Hepatic stellate cell (primary cell): Measurements from ENCODE around the gene TMUB1.
A peak's percentile ranks its signal among the peaks of the same experiment; 100 is the strongest.

Experiments
- DNase-seq: peaks from one replicate; pipeline ENCODE4 v3.0.0; 2011; ENCODE audit warnings: low spot score

The TMUB1 gene

GRCh38 chr7:151103973-151104372 lies 20.7 kb upstream of the TMUB1 start:
- no peak for DNase-seq

GRCh38 chr7:151102991-151103390 lies 19.7 kb upstream of the TMUB1 start:
- DNase-seq, result no peak

DNA sequence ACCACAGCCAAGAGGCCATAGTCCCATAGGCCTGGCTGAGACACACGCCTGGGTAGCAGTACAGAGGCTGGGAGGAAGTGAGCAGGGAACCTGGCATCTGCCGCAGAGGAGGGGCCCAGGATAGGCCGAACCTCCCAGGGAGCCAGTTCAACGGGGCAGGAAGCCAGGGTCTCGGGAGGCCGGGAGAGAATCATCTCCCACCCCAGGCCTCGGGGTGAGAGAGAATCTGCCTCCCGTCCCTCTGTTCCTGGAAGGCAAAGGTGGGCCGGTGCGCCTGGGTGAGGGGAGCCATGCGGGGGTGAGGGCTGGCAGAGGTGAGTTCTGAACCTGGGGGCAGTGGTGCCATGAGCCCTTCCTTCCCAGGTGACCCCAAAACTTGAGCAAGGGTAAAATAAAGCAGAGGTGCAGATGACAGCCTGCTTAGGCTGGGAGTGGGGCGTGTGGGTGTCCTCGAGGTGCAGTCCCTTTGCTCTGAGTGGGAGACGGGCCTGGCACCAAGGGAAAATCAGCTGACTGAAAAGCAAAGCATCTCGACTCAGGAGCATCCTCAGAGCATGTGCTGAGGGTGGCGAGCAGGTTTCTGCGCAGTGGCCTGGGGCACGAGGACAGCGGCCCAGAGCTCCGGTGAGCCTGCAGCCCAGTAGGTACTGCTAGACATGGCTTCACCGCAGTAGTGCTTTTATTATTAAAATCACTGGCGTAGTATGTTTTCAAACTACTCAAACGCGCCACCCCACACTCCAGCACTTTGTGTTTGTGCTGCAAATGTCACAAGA lies 18.5 kb upstream of the TMUB1 start:
- no peak for DNase-seq

DNA sequence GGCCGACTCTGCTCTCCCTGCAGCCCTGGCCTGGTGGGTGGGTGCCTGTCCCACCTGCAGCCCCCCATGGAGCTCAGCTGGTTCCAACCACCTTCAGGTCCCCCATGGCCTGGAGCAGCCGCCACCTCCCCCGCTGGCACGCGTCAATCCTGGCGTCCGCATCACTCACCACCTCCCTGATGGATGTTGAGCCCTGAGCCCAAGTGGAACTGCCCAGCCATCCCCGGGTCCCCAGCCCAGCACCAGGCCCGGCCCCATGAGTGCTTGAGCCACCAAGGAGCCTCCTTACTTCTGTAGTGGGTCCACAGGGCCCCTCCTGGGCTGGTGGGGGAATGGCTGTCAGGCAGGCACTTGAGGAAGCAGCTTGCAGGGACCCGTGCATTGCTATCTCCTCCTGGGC lies 17.6 kb upstream of the TMUB1 start:
- no peak for DNase-seq

DNA sequence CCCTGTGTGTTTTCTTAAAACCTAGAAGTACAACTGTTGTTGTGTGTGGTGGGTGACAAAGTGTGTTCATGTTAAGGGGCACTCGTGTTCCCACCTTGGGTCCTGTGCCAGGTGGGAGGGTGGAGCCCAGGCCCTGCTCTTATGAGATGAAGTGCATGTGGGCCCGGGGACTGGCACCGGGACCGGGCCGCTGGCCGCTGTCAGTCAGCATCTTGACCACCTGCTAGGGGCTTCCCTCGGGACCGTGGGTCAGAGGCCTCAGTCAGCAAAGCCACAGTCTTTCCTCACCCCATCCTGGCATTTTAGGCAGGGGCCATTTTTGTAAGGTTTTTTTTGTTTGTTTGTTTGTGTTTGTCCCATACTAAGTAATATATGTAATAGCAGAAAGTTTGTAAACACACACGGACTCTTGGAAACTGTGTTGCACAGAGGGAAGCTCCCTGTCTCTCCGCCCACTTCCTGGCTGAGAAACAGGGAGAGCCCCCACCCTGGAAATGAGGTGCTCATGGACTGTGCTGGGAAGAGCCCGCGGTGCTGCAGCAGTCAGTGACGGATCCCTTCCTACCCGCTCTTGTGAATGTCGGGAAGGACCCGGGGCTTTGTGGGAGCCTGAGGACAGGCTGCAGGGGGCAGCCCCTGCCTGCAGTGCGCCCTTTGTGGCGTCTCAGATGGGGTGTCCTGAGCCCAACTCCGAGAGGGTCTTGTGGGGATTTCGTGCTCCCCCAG lies 16.4 kb upstream of the TMUB1 start:
- no peak for DNase-seq

- DNase-seq, result no peak
Observed at GRCh38 chr7:151095828-151096475, 12.7 kb upstream of the TMUB1 start.

- DNase-seq, result no peak
Observed at GRCh38 chr7:151095123-151095797, 12.0 kb upstream of the TMUB1 start.

DNA sequence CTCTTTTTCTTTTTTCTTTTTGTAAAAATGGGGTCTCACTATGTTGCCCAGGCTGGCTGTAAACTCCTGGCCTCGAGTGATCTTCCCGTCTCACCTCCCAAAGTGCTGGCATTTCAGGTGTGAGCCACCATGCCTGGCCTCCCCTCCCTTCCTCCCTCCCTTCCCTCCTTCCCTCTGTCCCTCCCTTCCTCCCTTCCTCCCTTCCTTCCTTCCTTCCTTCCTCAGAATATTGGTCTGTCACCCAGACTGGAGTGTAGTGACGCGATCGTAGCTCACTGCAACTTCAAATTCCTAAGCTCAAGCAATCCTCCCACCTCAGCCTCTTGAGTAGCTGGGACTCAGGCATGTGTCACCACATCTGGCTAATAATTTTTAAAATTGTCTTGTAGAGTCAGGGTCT lies 11.4 kb upstream of the TMUB1 start:
- DNase-seq, result no peak

GRCh38 chr7:151093748-151094147 lies 10.5 kb upstream of the TMUB1 start:
- no peak for DNase-seq

GRCh38 chr7:151091988-151092387 lies 8.7 kb upstream of the TMUB1 start:
- no peak for DNase-seq

DNA sequence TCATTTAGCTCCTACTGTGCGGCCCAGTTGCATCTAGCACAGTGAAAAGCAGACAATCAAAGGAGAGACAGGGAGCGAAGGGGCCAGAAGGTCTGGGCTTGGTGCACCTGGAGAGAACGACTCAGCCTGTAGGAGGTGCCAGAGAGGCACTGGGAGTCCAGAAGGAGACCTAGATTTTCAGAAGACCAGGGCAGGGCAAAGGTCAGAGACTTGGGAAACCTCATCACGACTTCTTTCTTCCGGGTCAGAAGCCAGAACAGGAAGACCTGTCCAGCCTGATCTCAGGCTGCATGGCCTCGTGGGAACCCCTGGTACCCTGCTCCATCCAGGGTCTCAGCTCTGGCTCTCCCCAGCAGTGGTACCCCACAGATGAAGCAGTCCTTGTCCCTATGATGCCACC lies 8.1 kb upstream of the TMUB1 start:
- DNase-seq, result no peak

- DNase-seq, result no peak
Observed at GRCh38 chr7:151091003-151091402, 7.7 kb upstream of the TMUB1 start.

DNA sequence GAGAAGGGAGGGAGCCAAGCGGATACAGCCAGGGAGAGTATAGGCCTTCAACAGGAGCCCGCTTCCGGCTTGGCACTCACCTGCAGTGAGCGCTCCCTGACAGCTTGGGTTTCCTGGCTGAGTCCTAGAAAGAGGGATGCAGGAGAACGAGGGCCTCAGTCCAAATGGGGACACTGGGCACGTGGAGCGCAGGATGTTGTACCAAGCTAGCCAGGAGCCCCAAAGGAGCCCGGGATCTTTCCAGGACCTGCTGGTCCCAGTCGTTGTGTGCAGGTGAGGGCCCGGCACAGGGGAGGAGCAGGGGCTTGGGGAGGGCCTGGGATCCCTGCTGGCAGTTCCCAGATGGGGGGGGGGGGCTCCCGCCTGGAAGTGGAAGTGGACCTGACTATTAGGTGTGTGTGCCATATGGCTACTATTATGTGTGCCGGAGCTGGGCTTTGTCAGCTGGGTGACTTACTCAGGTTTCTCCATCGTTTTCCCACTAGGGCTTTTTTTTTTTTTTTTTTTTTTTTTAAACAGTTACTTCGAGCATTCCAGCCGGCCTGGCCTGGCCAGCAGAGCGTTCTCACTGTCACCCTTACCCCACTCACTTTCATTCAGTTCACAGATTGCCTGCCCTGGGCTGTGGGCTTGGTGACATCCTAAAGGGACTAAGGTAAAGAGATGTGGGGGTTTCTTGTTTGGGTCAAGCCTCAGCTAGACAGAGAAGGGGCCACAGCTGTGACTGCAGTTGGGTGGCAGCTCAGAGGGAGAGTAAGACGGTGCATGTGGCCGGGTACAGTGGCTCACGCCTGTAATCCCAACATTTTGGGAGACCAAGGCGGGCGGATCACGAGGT lies 6.8 kb upstream of the TMUB1 start:
- DNase-seq, result no peak

GRCh38 chr7:151088856-151089699 lies 5.8 kb upstream of the TMUB1 start:
- DNase-seq, result peak; percentile 50

DNA sequence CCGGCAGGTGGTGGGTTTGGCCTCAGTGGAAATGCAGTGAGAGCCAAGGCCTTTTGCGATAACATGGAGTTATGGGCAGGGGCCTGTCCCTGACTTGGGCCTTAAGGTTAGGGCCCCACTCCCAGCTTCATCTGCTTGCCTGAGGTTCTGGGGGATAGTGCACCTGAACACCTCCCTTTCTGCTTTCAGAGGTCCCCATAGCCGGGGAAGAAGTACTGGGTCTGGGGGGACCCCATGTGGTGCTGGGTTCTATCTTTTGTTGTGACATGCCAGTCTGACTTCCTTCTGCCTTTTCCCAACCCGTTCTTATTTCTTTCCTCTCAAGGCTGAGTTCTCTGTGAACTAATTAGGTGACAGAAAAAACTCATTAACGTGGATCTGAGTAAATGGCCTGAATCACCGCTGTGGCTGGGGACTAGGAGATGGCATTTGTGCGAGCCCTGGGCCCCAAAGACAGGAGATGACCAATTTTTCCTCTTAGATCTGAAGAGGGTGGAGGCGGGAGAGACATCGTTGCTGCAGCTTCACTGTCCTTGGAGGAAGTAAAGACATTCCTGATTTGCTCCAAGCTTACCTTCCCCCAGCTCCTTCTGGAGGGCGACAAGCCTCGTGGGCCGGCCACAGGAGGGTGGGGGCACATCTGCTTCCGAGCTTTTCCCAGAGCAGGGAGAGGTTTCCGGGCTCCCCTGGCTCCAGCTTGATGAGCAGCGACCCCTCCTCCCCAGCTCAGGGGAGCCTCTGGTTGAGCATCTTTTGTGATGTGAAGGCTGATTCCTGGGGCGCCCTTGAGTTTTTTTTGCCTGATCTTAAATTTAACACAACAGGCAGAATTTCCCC lies 4.9 kb upstream of the TMUB1 start:
- no peak for DNase-seq

GRCh38 chr7:151087245-151088018 lies 4.1 kb upstream of the TMUB1 start:
- DNase-seq, result peak; percentile 79

DNA sequence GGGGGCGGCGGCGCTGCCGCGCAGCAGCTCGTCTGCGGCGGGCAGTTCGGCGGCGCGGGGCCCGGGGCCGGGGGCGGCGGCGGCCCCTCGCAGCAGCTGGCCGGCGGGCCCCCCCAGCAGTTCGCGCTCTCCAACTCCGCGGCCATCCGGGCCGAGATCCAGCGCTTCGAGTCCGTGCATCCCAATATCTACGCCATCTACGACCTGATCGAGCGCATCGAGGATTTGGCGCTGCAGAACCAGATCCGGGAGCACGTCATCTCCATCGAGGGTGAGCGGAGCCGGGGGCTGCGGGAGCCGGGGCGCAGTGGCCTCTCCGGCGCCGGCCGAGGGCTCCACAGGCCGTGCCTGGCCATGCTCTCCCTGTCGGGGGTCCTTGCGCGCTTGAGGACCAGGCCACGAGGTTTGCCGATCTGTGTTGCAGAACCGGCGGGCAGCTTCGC lies 3.5 kb upstream of the TMUB1 start:
- peak; percentile 60 for DNase-seq

GRCh38 chr7:151085691-151086620 lies 2.7 kb upstream of the TMUB1 start, which contains the start of gene AGAP3:
AGAP3 (plus strand) TSS chr7:151086475; CDS start chr7:151086742, 267 bp downstream.
- DNase-seq, result peak; percentile 90
